ENCODE measurements around the gene DNMT3A.
"Not testable (repeated sequence)": the region's sequence is repeated elsewhere in the genome, so short reads cannot be mapped to it uniquely, and the experiment has no call there.

Gene DNMT3A

GRCh38 chr2:25222477-25223121 lies 119.1 kb downstream of the DNMT3A start:
- Histone ChIP-seq H3K4me1 (ENCODE audit: insufficient read depth, low read length) (no peaks in the 10 kb centered on the region; the same call in 1 of the 2 replicates), H3K9me3 (ENCODE audit: control insufficient read depth, insufficient read depth, low read length) (no peaks in the 10 kb centered on the region), H3K9ac (ENCODE audit: low read depth, low read length) (no peak overlapping the region), H3K36me3 (ENCODE audit: insufficient read depth, low read length) (no peaks in the 10 kb centered on the region; the same call in 1 of the 2 replicates)

GRCh38 chr2:25221579-25221978 lies 120.1 kb downstream of the DNMT3A start:
- Histone ChIP-seq H3K36me3 (ENCODE audit: insufficient read depth, low read length) (no peaks in the 10 kb centered on the region; the same call in 1 of the 2 replicates), H3K9ac (ENCODE audit: low read depth, low read length) (no peak overlapping the region), H3K9me3 (ENCODE audit: control insufficient read depth, insufficient read depth, low read length) (no peaks in the 10 kb centered on the region), H3K4me1 (ENCODE audit: insufficient read depth, low read length) (no peaks in the 10 kb centered on the region; the same call in 1 of the 2 replicates)

GRCh38 chr2:25220313-25220712 lies 121.4 kb downstream of the DNMT3A start:
- Histone ChIP-seq H3K9me3 (ENCODE audit: control insufficient read depth, insufficient read depth, low read length) (no peaks in the 10 kb centered on the region), H3K4me1 (ENCODE audit: insufficient read depth, low read length) (no peaks in the 10 kb centered on the region; the same call in 1 of the 2 replicates)

GRCh38 chr2:25219621-25220020 lies 122.1 kb downstream of the DNMT3A start:
- no peaks in the 10 kb centered on the region; the same call in 1 of the 2 replicates for H3K4me1 ChIP-seq (ENCODE audit: insufficient read depth, low read length)
- no peak overlapping the region for H3K9ac ChIP-seq (ENCODE audit: low read depth, low read length)
- H3K36me3 ChIP-seq (ENCODE audit: insufficient read depth, low read length) = no peaks in the 10 kb centered on the region
- no peaks in the 10 kb centered on the region for H3K9me3 ChIP-seq (ENCODE audit: control insufficient read depth, insufficient read depth, low read length)

More at GRCh38 chr2:25220313-25220712, 121.4 kb downstream of the DNMT3A start:
- no peaks in the 10 kb centered on the region; the same call in 1 of the 2 replicates for H3K36me3 ChIP-seq (ENCODE audit: insufficient read depth, low read length)
- H3K9ac ChIP-seq (ENCODE audit: low read depth, low read length) = no peak overlapping the region

GRCh38 chr2:25218100-25218499 lies 123.6 kb downstream of the DNMT3A start:
- no peaks in the 10 kb centered on the region for H3K9me3 ChIP-seq (ENCODE audit: control insufficient read depth, insufficient read depth, low read length)
- H3K9ac ChIP-seq (ENCODE audit: low read depth, low read length) = no peak overlapping the region
- H3K4me1 ChIP-seq (ENCODE audit: insufficient read depth, low read length) = no peaks in the 10 kb centered on the region; the same call in 1 of the 2 replicates
- H3K36me3 ChIP-seq (ENCODE audit: insufficient read depth, low read length) = no peaks in the 10 kb centered on the region

- no peaks in the 10 kb centered on the region for H3K4me1 ChIP-seq (ENCODE audit: insufficient read depth, low read length)
- no peaks in the 10 kb centered on the region for H3K36me3 ChIP-seq (ENCODE audit: insufficient read depth, low read length)
- peak overlapping the region; percentile 93 for H3K9ac ChIP-seq (ENCODE audit: low read depth, low read length)
- H3K9me3 ChIP-seq (ENCODE audit: control insufficient read depth, insufficient read depth, low read length) = no peaks in the 10 kb centered on the region
These were observed 125.6 kb downstream of the DNMT3A start for GRCh38 chr2:25215948-25216679.

GRCh38 chr2:25215232-25215631 lies 126.5 kb downstream of the DNMT3A start:
- H3K4me1 ChIP-seq (ENCODE audit: insufficient read depth, low read length) = no peaks in the 10 kb centered on the region
- H3K9ac ChIP-seq (ENCODE audit: low read depth, low read length) = peak overlapping the region; percentile 93
- H3K9me3 ChIP-seq (ENCODE audit: control insufficient read depth, insufficient read depth, low read length) = no peaks in the 10 kb centered on the region
- H3K36me3 ChIP-seq (ENCODE audit: insufficient read depth, low read length) = no peaks in the 10 kb centered on the region

GRCh38 chr2:25213229-25213628 lies 128.5 kb downstream of the DNMT3A start:
- no peaks in the 10 kb centered on the region for H3K36me3 ChIP-seq (ENCODE audit: insufficient read depth, low read length)
- no peaks in the 10 kb centered on the region for H3K4me1 ChIP-seq (ENCODE audit: insufficient read depth, low read length)
- H3K9ac ChIP-seq (ENCODE audit: low read depth, low read length) = no peak overlapping the region

GRCh38 chr2:25210923-25211322 lies 130.8 kb downstream of the DNMT3A start:
- not testable (repeated sequence) for H3K36me3 ChIP-seq (ENCODE audit: insufficient read depth, low read length); H3K9ac ChIP-seq (ENCODE audit: low read depth, low read length); H3K4me1 ChIP-seq (ENCODE audit: insufficient read depth, low read length); H3K9me3 ChIP-seq (ENCODE audit: control insufficient read depth, insufficient read depth, low read length)

More at GRCh38 chr2:25213229-25213628, 128.5 kb downstream of the DNMT3A start:
- H3K9me3 ChIP-seq (ENCODE audit: control insufficient read depth, insufficient read depth, low read length) = no peaks in the 10 kb centered on the region

GRCh38 chr2:25207078-25207545 lies 134.6 kb downstream of the DNMT3A start:
- H3K9ac ChIP-seq (ENCODE audit: low read depth, low read length) = no peak overlapping the region
- H3K36me3 ChIP-seq (ENCODE audit: insufficient read depth, low read length) = no peaks in the 10 kb centered on the region
- peaks cover 9% of the 10 kb centered on the region for H3K4me1 ChIP-seq (ENCODE audit: insufficient read depth, low read length)
- H3K9me3 ChIP-seq (ENCODE audit: control insufficient read depth, insufficient read depth, low read length) = no peaks in the 10 kb centered on the region

- peak overlapping the region; percentile 11 for H3K9ac ChIP-seq (ENCODE audit: low read depth, low read length)
- H3K4me1 ChIP-seq (ENCODE audit: insufficient read depth, low read length) = peaks cover 9% of the 10 kb centered on the region
- no peaks in the 10 kb centered on the region for H3K36me3 ChIP-seq (ENCODE audit: insufficient read depth, low read length)
- H3K9me3 ChIP-seq (ENCODE audit: control insufficient read depth, insufficient read depth, low read length) = no peaks in the 10 kb centered on the region
These were observed 137.4 kb downstream of the DNMT3A start for GRCh38 chr2:25204190-25204838.

GRCh38 chr2:25202275-25202674 lies 139.4 kb downstream of the DNMT3A start:
- Histone ChIP-seq H3K9me3 (ENCODE audit: control insufficient read depth, insufficient read depth, low read length) (no peaks in the 10 kb centered on the region), H3K4me1 (ENCODE audit: insufficient read depth, low read length) (peaks cover 6% of the 10 kb centered on the region), H3K9ac (ENCODE audit: low read depth, low read length) (no peak overlapping the region), H3K36me3 (ENCODE audit: insufficient read depth, low read length) (no peaks in the 10 kb centered on the region)

GRCh38 chr2:25201794-25202193 lies 139.9 kb downstream of the DNMT3A start:
- H3K36me3 ChIP-seq (ENCODE audit: insufficient read depth, low read length) = no peaks in the 10 kb centered on the region
- no peaks in the 10 kb centered on the region for H3K9me3 ChIP-seq (ENCODE audit: control insufficient read depth, insufficient read depth, low read length)
- no peak overlapping the region for H3K9ac ChIP-seq (ENCODE audit: low read depth, low read length)
- H3K4me1 ChIP-seq (ENCODE audit: insufficient read depth, low read length) = peaks cover 1% of the 10 kb centered on the region

GRCh38 chr2:25201265-25201664 lies 140.5 kb downstream of the DNMT3A start:
- H3K9me3 ChIP-seq (ENCODE audit: control insufficient read depth, insufficient read depth, low read length) = no peaks in the 10 kb centered on the region
- no peaks in the 10 kb centered on the region for H3K36me3 ChIP-seq (ENCODE audit: insufficient read depth, low read length)
- H3K9ac ChIP-seq (ENCODE audit: low read depth, low read length) = no peak overlapping the region
- H3K4me1 ChIP-seq (ENCODE audit: insufficient read depth, low read length) = no peaks in the 10 kb centered on the region; the same call in 1 of the 2 replicates
